GOT3 (cell line): ENCODE results near the gene NBL1.

Source experiments
- DNase-seq: peaks from one replicate; lab custom pipeline; 2025; ENCODE audit warnings: mixed read lengths; lab: John Stamatoyannopoulos, UW

Gene NBL1

DNA sequence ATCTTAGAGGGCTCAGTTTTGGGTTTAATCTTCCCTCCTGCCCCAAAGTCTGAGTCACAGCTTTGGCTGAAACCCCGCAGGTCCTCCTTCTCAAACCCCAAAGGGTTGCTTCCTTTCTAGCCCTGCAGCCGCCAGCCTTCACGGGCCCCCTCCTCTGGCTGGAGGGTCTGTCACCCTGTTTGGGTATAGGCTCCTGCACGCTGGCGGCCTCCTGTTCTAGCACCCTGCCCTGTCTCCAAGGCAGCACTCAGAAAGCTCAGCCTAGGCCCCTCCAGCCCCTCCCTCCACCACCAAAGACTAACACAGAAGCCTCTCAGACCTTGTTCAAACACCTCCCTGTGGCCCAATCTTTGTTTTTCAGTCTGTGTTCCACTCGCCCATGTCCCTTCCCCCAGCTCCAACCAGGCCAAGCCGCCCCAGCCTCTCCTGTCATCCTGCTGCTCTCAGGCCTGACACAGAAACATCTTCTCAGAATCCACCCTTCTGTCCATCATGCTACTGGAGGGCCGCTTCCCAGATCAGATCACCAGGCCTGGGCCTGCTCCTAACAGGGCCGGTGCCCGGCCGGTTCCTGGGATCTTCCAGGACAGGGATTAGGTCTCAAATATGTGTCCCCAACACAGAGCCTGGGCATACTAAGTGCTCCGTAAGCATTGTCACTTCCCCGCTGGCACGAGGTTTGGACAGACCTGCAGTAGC lies 56.1 kb downstream of the NBL1 start:
- no peak for DNase-seq

DNA sequence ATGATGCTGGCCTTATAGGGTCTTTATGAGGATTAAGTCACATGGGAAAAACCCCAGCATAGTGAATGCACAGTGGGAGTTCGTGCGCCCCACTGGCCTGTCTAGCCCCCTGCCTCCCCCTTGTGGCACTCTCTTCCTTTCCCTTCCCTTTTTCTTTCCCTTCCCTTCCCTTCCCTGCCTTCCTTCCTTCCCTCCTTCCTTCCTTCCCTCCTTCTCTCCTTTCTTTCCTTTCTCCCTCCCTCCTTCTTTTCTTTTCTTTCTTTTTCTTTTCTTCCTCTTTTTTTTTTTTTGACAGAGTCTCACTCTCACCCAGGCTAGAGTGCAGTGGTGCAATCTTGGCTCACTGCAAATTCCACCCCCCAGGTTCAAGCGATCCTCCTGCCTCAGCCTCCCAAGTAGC lies 59.2 kb downstream of the NBL1 start:
- no peak for DNase-seq

DNA sequence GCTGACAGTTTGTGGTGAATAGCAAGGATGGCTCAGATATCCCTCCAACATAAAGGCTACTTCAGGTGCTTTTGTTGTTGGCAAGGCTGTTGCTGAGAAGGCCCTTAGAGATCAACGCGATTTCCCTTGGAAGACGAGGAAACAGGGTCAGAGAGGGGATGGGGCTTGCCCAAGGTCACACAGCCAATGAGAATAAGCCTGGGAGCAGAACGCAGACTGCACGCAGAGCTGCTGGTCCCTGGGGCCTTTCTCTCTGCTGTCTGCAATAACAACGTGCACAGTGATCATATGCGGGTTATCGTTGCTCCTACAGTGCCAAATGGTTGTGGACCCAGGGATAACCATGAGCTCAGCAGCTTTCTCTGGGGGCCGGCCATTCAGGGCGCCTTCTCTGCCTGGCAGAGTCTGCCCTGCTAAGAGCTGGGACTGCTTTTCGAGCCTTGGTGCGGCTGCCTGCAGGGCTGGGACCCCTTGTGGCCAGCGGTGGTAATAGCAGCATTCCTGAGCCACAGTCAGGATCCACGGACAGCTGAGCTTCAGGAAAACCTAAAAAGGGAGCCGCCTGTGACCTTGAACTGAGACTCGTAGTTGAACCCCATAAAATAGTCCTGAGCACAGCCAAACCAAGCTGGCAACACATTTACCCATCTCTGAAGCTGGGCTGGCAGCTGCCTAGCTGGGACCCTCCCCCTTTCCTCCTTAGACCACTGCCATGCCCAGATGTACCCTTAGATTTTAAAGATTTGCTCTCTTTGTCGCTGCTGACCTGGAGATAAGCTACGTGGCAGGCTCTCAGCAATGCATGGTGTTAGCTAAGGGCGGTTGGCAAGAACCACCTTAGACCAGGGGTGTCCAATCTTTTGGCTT lies 60.4 kb downstream of the NBL1 start:
- DNase-seq = peak; percentile 44

DNA sequence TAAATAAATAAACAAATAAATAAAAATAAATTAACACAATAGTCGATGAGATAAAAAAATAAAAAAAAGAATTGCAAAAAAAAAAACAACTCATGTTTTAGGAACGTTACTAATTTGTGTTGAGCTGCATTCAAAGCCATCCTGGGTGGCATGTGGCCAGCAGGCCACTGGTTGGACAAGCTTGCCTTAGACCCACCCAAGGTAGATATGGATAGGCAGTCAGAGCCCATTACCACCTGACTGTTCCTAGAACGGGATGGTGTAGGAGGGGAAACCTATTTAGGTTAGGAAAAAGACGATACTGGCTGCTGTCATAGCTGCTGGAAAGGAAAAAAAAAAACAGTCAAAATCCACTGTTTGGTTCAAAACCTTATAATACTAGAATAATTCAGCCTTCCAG lies 61.4 kb downstream of the NBL1 start:
- DNase-seq = no peak

DNA sequence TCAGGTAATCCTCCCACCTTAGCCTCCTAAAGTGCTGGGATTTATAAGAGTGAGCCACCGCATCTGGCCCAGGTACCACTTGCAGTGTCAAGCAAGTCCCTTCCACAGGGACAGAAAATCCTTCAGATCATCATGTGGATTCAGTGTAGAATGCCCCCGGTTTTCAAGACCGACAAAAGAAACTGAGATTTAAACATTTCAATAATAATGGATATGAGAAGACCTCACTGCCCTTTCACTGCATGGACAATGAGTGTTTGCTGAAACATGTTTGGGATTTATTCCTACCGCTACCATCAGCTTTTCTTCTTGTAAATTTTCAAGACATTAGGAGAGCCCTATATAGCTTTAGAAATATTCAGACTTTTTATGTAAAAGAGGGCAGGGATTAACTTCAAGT lies 62.0 kb downstream of the NBL1 start:
- DNase-seq = no peak
